Gastrocnemius medialis (tissue), 4 donors: ENCODE data around the gene XPO6. TPM values are rescaled to one million over a fixed set of nuclear protein-coding genes. Genes with fewer than 3 reads are reported as not detected.

ENCODE experiments used
- ATAC-seq, 2 donors: fragments of 150-250 bp; one replicate each; pipeline ENCODE4 v1.9.1; 2016
- DNase-seq, 2 donors: peaks; one replicate each; pipeline ENCODE4 v3.0.0-alpha.2; 2019
- H3K27ac ChIP-seq, 4 donors: fragments of 200-600 bp; sonication (generic); 1 replicate in 1 of 4; 2 replicates in 3 of 4; pipeline ENCODE4 v1.5.1; 2016 to 2018; ENCODE audit warnings: mild to moderate bottlenecking in 2 of 4, moderate library complexity in 1 of 4
- H3K27me3 ChIP-seq, 3 donors: fragments of 200-600 bp; sonication (generic) in 2 of 3; 1 replicate in 1 of 3; 2 replicates in 2 of 3; pipeline versions ENCODE4 v1.5.1 to v1.6.0; 2016 to 2019; ENCODE audit warnings: mild to moderate bottlenecking in 1 of 3, moderate library complexity in 1 of 3
- H3K36me3 ChIP-seq, 2 donors: fragments of 200-600 bp; sonication (generic) in 1 of 2; one replicate each; pipeline ENCODE4 v1.5.1; 2017 to 2018
- H3K4me1 ChIP-seq, 2 donors: fragments of 200-600 bp; sonication (generic) in 1 of 2; one replicate each; pipeline ENCODE4 v1.5.1; 2016 to 2017; ENCODE audit warnings: mild to moderate bottlenecking in 2 of 2
- H3K4me3 ChIP-seq, 4 donors: fragments of 200-600 bp; sonication (generic) in 3 of 4; 1 replicate in 1 of 4; 2 replicates in 3 of 4; pipeline ENCODE4 v1.5.1; 2016 to 2019; ENCODE audit warnings: mild to moderate bottlenecking in 2 of 4
- H3K9me3 ChIP-seq, 3 donors: fragments of 200-600 bp; sonication (generic) in 2 of 3; 1 replicate in 1 of 3; 2 replicates in 2 of 3; pipeline ENCODE4 v1.5.1; 2016 to 2019
- CTCF ChIP-seq, 5 experiments: fragments of 450-650 bp in 3 of 5; fragments of 200-600 bp in 2 of 5; sonication (generic) in 2 of 5; IDR thresholded peaks in 4 of 5; conservative IDR thresholded peaks in 1 of 5; 1 replicate in 4 of 5; 2 replicates in 1 of 5; pipeline ENCODE4 v1.5.1; 2016 to 2019; ENCODE audit warnings: antibody characterized with exemption in 5 of 5, mild to moderate bottlenecking in 3 of 5, moderate library complexity in 3 of 5
- POLR2A ChIP-seq, 2 donors: fragments of 450-650 bp; IDR thresholded peaks; one replicate each; pipeline ENCODE4 v1.6.1; 2017; ENCODE audit warnings: antibody characterized with exemption in 2 of 2, mild to moderate bottlenecking in 2 of 2, moderate library complexity in 2 of 2
- in situ Hi-C, 4 donors: fragments of 200-750 bp; cut with MboI; loops; one replicate each; pipeline versions ENCODE4 v1.15.0 to v1.8.0; 2017; ENCODE audit warnings: low sequenced_read_pairs in 4 of 4
- intact Hi-C: fragments of 100-400 bp; cut with DNase I; formaldehyde crosslinking; loops from one replicate; pipeline ENCODE4 v1.15.1; 2023; ENCODE audit warnings: low total_unique reads
- total RNA-seq, 4 donors: library from RNA; depleted of rRNA; stranded (reverse); fragments of >200 nt; gene quantifications; one replicate each; pipeline versions ENCODE4 v1.1.0 to v1.2.3, GENCODE V29; 2016

Gene XPO6
- total RNA-seq, 4 donors from 2014 or later = 20.9 to 40.1 (median 29.6) TPM

- no peak for ATAC-seq
- in situ Hi-C loops (no loop called here), intact Hi-C loops (no loop called here)
- Histone ChIP-seq H3K36me3 (peaks cover 0 to 98% of the 10 kb centered on the region in 2 donors), H3K4me1 (no peaks in the 10 kb centered on the region), H3K27ac (no peak overlapping the region), H3K27me3 (no peaks in the 10 kb centered on the region), H3K4me3 (no peak overlapping the region), H3K9me3 (no peaks in the 10 kb centered on the region)
- DNase-seq = no peak
- TF ChIP-seq POLR2A (IDR thresholded peaks at IDR 0.05) (no peak), CTCF (IDR thresholded peaks at IDR 0.05 in 4 of 5, conservative IDR thresholded peaks at IDR 0.05 in 1 of 5) (no peak)
Observed at GRCh38 chr16:28103516-28104170, 108.1 kb downstream of the XPO6 start.

GRCh38 chr16:28101533-28101890 lies 110.3 kb downstream of the XPO6 start:
- TF ChIP-seq CTCF (IDR thresholded peaks at IDR 0.05 in 4 of 5, conservative IDR thresholded peaks at IDR 0.05 in 1 of 5) (no peak), POLR2A (IDR thresholded peaks at IDR 0.05) (no peak)
- intact Hi-C loops = no loop called here
- Histone ChIP-seq H3K27ac (no peak overlapping the region), H3K36me3 (peaks cover 0 to 91% of the 10 kb centered on the region in 2 donors), H3K4me1 (no peaks in the 10 kb centered on the region), H3K4me3 (no peak overlapping the region), H3K9me3 (no peaks in the 10 kb centered on the region), H3K27me3 (no peaks in the 10 kb centered on the region)
- ATAC-seq = no peak
- in situ Hi-C loops = no loop called here
- DNase-seq = no peak

GRCh38 chr16:28100810-28101532 lies 110.8 kb downstream of the XPO6 start:
- DNase-seq = no peak
- H3K4me3 ChIP-seq = no peak overlapping the region

GRCh38 chr16:28098959-28099945 lies 112.5 kb downstream of the XPO6 start:
- Histone ChIP-seq H3K4me1 (no peaks in the 10 kb centered on the region), H3K27ac (no peak overlapping the region), H3K27me3 (no peaks in the 10 kb centered on the region), H3K9me3 (no peaks in the 10 kb centered on the region), H3K36me3 (peaks cover 0 to 68% of the 10 kb centered on the region in 2 donors), H3K4me3 (no peak overlapping the region)
- intact Hi-C loops = no loop called here
- ATAC-seq = no peak
- no peak for TF ChIP-seq POLR2A (IDR thresholded peaks at IDR 0.05)
- no peak for TF ChIP-seq CTCF (IDR thresholded peaks at IDR 0.05 in 4 of 5, conservative IDR thresholded peaks at IDR 0.05 in 1 of 5)
- in situ Hi-C loops = no loop called here
- DNase-seq = no peak

More at GRCh38 chr16:28100810-28101532, 110.8 kb downstream of the XPO6 start:
- Histone ChIP-seq H3K27me3 (no peaks in the 10 kb centered on the region), H3K4me1 (no peaks in the 10 kb centered on the region), H3K27ac (no peak overlapping the region), H3K9me3 (no peaks in the 10 kb centered on the region), H3K36me3 (peaks cover 0 to 85% of the 10 kb centered on the region in 2 donors)
- in situ Hi-C loops (no loop called here), intact Hi-C loops (no loop called here)
- no peak for ATAC-seq
- no peak for TF ChIP-seq CTCF (IDR thresholded peaks at IDR 0.05 in 4 of 5, conservative IDR thresholded peaks at IDR 0.05 in 1 of 5)
- no peak for TF ChIP-seq POLR2A (IDR thresholded peaks at IDR 0.05)
